Metanephros (tissue), 1 donor: ENCODE results near the gene IL6R. TPM values are rescaled to one million over a fixed set of nuclear protein-coding genes. Genes with fewer than 3 reads are reported as not detected.

ENCODE experiments used
- total RNA-seq: library from RNA; depleted of rRNA; stranded (reverse); fragments of >200 nt; gene quantifications from one replicate; pipeline ENCODE4 v1.2.3, GENCODE V29; 2014

The IL6R gene
- total RNA-seq, result 22.2 TPM

DNA sequence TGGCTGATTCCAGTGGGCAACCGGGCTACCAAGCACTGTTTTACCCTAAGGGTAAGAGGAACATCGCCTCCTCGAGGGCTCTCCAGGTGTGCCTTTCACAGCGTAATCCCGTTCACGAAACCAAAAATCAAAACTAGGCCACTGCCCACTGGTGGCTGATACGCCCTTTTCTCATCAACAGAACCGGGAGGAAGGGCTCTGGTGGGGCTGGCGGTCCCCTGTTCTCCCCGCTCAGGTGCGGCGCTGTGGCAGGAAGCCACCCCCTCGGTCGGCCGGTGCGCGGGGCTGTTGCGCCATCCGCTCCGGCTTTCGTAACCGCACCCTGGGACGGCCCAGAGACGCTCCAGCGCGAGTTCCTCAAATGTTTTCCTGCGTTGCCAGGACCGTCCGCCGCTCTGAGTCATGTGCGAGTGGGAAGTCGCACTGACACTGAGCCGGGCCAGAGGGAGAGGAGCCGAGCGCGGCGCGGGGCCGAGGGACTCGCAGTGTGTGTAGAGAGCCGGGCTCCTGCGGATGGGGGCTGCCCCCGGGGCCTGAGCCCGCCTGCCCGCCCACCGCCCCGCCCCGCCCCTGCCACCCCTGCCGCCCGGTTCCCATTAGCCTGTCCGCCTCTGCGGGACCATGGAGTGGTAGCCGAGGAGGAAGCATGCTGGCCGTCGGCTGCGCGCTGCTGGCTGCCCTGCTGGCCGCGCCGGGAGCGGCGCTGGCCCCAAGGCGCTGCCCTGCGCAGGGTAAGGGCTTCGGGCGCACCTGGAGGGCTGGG is at the start of gene IL6R:
TSS of gene IL6R (plus strand) at position 360 of the 763 bp plus-strand sequence. CDS start at position 647, 287 bp downstream.

DNA sequence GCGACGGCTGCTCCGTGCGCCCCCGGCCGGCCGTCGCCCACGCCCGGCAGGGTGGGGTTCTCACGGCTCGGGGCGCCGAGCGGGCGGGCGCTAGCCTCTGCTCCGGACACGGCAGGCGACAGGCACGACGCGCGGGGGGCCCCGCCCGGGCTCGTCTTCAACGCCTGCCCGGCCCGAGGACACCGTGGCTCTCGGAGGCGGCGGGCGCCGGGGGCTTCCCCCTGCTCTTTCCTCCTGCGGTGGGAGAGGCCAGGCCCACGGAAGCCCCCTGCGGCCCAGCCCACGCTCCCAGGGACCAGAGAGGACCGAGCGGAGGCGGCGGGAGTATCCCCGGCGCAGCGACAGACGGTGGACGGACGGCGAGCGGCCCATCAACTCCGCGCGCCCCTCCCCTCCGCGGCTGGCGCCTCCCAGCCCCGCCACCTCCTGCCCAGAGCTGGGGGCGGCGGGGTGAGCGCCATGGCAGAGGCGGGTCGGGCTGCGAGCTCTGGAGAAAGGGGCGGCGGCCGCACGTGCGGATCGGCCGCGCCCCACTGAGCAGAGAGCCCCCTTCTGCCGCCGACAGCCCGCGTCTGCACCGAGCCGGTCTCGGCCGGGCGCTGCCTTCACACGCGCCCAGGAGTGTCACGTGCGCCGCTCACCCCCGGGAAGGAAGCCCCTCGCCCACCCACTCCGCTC is 97.1 kb downstream of the IL6R start, which contains the start of the genes SHE and TDRD10:
TSS of gene SHE (minus strand) at position 347 of the 678 bp plus-strand sequence. CDS start 386 bp downstream, outside the sequence.
TSS of gene TDRD10 (plus strand) at position 154 of the 678 bp plus-strand sequence. CDS start 4,685 bp downstream, outside the sequence.

Other genes with a start within 250 kb of the IL6R start
- gene TPM3, start 213.2 kb upstream of the IL6R start, total RNA-seq, result 116 TPM
- gene CFAP141, start 199.0 kb upstream of the IL6R start, total RNA-seq, result not detected
- 87.0 TPM for gene UBAP2L, start 184.4 kb upstream of the IL6R start, total RNA-seq
- gene HAX1, start 132.7 kb upstream of the IL6R start, total RNA-seq, result 57.7 TPM
- gene AQP10, start 84.2 kb upstream of the IL6R start, total RNA-seq, result 0.12 TPM
- 57.7 TPM for gene ATP8B2, start 79.8 kb upstream of the IL6R start, total RNA-seq
- gene TDRD10, start 96.9 kb downstream of the IL6R start, total RNA-seq, result 1.8 TPM
- 14.1 TPM for gene SHE, start 97.1 kb downstream of the IL6R start, total RNA-seq
- gene UBE2Q1, start 153.3 kb downstream of the IL6R start, total RNA-seq, result 23.9 TPM
- gene CHRNB2, start 162.4 kb downstream of the IL6R start, total RNA-seq, result 0.35 TPM
- 136 TPM for gene ADAR, start 202.8 kb downstream of the IL6R start, total RNA-seq